ENCODE data around the gene SLC22A5.
"Not testable (repeated sequence)": the region's sequence is repeated elsewhere in the genome, so short reads cannot be mapped to it uniquely, and the experiment has no call there.

DNA sequence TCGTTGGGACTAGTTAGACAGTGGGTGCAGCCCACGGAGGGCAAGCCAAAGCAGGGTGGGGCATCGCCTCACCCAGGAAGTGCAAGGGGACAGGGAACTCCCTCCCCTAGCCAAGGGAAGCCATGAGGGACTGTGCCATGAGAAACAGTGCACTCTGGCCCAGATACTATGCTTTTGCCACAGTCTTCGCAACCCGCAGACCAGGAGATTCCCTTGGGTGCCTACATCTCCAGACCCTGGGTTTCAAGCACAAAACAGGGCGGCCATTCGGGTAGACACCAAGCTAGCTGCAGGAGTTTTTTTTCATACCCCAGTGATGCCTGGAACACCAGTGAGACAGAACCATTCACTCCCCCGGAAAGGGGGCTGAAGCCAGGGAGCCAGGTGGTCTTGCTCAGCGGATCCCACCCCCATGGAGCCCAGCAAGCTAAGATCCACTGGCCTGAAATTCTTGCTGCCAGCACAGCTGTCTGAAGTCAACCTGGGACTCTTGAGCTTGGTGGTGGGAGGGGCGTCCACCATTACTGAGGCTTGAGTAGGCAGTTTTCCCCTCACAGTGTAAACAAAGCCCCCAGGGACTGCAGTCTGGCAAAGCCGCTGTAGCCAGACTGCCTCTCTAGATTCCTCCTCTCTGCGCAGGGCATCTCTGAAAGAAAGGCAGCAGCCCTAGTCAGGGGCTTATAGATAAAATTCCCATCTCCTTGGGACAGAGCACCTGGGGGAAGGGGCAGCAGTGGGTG lies 28.6 kb downstream of the SLC22A5 start:
- TF ChIP-seq POLR2A, POLR2AphosphoS5 (IDR thresholded peaks at IDR 0.05): not testable (repeated sequence)
- TF ChIP-seq, protein P1, sequence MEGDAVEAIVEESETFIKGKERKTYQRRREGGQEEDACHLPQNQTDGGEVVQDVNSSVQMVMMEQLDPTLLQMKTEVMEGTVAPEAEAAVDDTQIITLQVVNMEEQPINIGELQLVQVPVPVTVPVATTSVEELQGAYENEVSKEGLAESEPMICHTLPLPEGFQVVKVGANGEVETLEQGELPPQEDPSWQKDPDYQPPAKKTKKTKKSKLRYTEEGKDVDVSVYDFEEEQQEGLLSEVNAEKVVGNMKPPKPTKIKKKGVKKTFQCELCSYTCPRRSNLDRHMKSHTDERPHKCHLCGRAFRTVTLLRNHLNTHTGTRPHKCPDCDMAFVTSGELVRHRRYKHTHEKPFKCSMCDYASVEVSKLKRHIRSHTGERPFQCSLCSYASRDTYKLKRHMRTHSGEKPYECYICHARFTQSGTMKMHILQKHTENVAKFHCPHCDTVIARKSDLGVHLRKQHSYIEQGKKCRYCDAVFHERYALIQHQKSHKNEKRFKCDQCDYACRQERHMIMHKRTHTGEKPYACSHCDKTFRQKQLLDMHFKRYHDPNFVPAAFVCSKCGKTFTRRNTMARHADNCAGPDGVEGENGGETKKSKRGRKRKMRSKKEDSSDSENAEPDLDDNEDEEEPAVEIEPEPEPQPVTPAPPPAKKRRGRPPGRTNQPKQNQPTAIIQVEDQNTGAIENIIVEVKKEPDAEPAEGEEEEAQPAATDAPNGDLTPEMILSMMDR (IDR thresholded peaks at IDR 0.05): not testable (repeated sequence)

Data from breast epithelium (tissue), 3 donors.